ENCODE results near the gene CLMP. TPM values are rescaled to one million over a fixed set of nuclear protein-coding genes. Genes with fewer than 3 reads are reported as not detected.
A peak's percentile ranks its signal among the peaks of the same experiment; 100 is the strongest.
"Not testable (repeated sequence)": the region's sequence is repeated elsewhere in the genome, so short reads cannot be mapped to it uniquely, and the experiment has no call there.

Gene CLMP
- total and polyA plus RNA-seq, 8 donors, result 0.46 to 5.5 (median 1.0) TPM

GRCh38 chr11:123206791-123207434 lies 11.9 kb upstream of the CLMP start:
- no peak overlapping the region for H3K4me3 ChIP-seq
- intact Hi-C loops (cut with DNase I), result no loop called here
- H3K4me1 ChIP-seq, result no peaks in the 10 kb centered on the region
- no peaks in the 10 kb centered on the region for H3K9me3 ChIP-seq
- H3K27me3 ChIP-seq, result no peaks in the 10 kb centered on the region
- FAIRE-seq, result no peak
- no peak for DNase-seq
- ATAC-seq, result peak in 2 of 4 donors; percentile 47 to 66
- no peak for TF ChIP-seq CTCF (IDR thresholded peaks at IDR 0.05)
- H3K36me3 ChIP-seq, result no peaks in the 10 kb centered on the region
- 49 to 58% methylated on average over 10 of the region's 10 CpGs for WGBS, 2 donors
- no peak overlapping the region for H3K27ac ChIP-seq

- FAIRE-seq; H3K27me3 ChIP-seq; intact Hi-C loops (cut with DNase I); H3K9me3 ChIP-seq; DNase-seq; ATAC-seq; H3K36me3 ChIP-seq; H3K27ac ChIP-seq; H3K4me1 ChIP-seq; H3K4me3 ChIP-seq: not testable (repeated sequence)
- WGBS, 2 donors, result 84 to 89% methylated on average over 7 of the region's 7 CpGs
Measured at GRCh38 chr11:123206055-123206454, 11.0 kb upstream of the CLMP start.

- WGBS, 2 donors, result 70 to 84% methylated on average over 6 of the region's 6 CpGs
- FAIRE-seq (no peak), DNase-seq (no peak), ATAC-seq (no peak)
- Histone ChIP-seq H3K9me3 (no peaks in the 10 kb centered on the region), H3K27ac (no peak overlapping the region), H3K4me1 (no peaks in the 10 kb centered on the region), H3K4me3 (no peak overlapping the region), H3K27me3 (no peaks in the 10 kb centered on the region), H3K36me3 (no peaks in the 10 kb centered on the region)
- intact Hi-C loops (cut with DNase I), result no loop called here
- no peak for TF ChIP-seq CTCF (IDR thresholded peaks at IDR 0.05)
Measured at GRCh38 chr11:123203934-123204333, 8.9 kb upstream of the CLMP start.

- no peaks in the 10 kb centered on the region for H3K27me3 ChIP-seq
Measured at GRCh38 chr11:123203471-123203870, 8.4 kb upstream of the CLMP start.

More at GRCh38 chr11:123203471-123203870, 8.4 kb upstream of the CLMP start:
- intact Hi-C loops (cut with DNase I), result no loop called here
- no peak for DNase-seq
- Histone ChIP-seq H3K36me3 (no peaks in the 10 kb centered on the region), H3K4me3 (no peak overlapping the region), H3K4me1 (no peaks in the 10 kb centered on the region), H3K27ac (no peak overlapping the region), H3K9me3 (no peaks in the 10 kb centered on the region)
- 51 to 63% methylated on average over 4 of the region's 4 CpGs for WGBS, 2 donors
- ATAC-seq, result peak in 1 of 4 donors; percentile 38
- FAIRE-seq, result no peak
- TF ChIP-seq CTCF (IDR thresholded peaks at IDR 0.05), result no peak
